Kidney (tissue), 14 donors: ENCODE results near the gene PRDM16. TPM values are rescaled to one million over a fixed set of nuclear protein-coding genes. Genes with fewer than 3 reads are reported as not detected.
"Not testable (repeated sequence)": the region's sequence is repeated elsewhere in the genome, so short reads cannot be mapped to it uniquely, and the experiment has no call there.

Experiments
- DNase-seq, 5 donors: peaks; one replicate each; pipeline ENCODE4 v3.0.0-alpha.2; 2013 to 2020
- FAIRE-seq: peaks from 2 replicates; lab custom pipeline; 2012; peaks lifted over from hg19 to GRCh38; lab: Jason Lieb, UNC
- H3K27ac ChIP-seq, 2 donors: one replicate each; pipeline ENCODE4 v1.7.0; 2013; ENCODE audit warnings: low read depth in 2 of 2, low read length in 2 of 2, inconsistent platforms in 1 of 2
- H3K27me3 ChIP-seq: one replicate; pipeline ENCODE4 v1.7.1; 2013; ENCODE audit warnings: low read length, inconsistent platforms; ENCODE audit not compliant: control insufficient read depth, insufficient read depth
- H3K36me3 ChIP-seq, 3 donors: one replicate each; pipeline versions ENCODE4 v1.7.0 to v1.7.1; 2013; ENCODE audit warnings: low read length in 3 of 3, control low read depth in 1 of 3, inconsistent platforms in 1 of 3; ENCODE audit not compliant: insufficient read depth in 3 of 3, control insufficient read depth in 2 of 3
- H3K4me1 ChIP-seq, 3 donors: one replicate each; pipeline versions ENCODE4 v1.7.0 to v1.7.1; 2013; ENCODE audit warnings: low read length in 3 of 3, inconsistent platforms in 1 of 3, low read depth in 1 of 3; ENCODE audit not compliant: control insufficient read depth in 2 of 3, insufficient read depth in 2 of 3
- H3K4me3 ChIP-seq, 3 donors: one replicate each; pipeline versions ENCODE4 v1.7.0 to v1.8.1; 2013; ENCODE audit warnings: low read length in 3 of 3, control low read depth in 1 of 3, inconsistent platforms in 1 of 3
- H3K9ac ChIP-seq, 3 donors: one replicate each; pipeline versions ENCODE4 v1.7.0 to v1.7.1; 2013; ENCODE audit warnings: low read length in 3 of 3, control low read depth in 1 of 3, inconsistent platforms in 1 of 3
- H3K9me3 ChIP-seq, 3 donors: one replicate each; pipeline versions ENCODE4 v1.7.0 to v1.7.1; 2013; ENCODE audit warnings: low read length in 3 of 3, control low read depth in 1 of 3, inconsistent platforms in 1 of 3; ENCODE audit not compliant: control insufficient read depth in 2 of 3, insufficient read depth in 1 of 3
- intact Hi-C: fragments of 100-400 bp; cut with DNase I; formaldehyde crosslinking; loops from one replicate; pipeline ENCODE4 v1.11.1; 2022
- polyA plus RNA-seq: library from polyadenylated mRNA; stranded (reverse); fragments of 350-450 nt; fragmentation: Illumina TruSeq; extraction: RNeasy Lipid Tissue Mini Kit (QIAGEN cat#74804); gene quantifications from one replicate; pipeline ENCODE4 v1.2.3, GENCODE V29; 2014; ENCODE audit warnings: low read depth, low replicate concordance; ENCODE audit not compliant: insufficient read depth
- total RNA-seq: library from RNA; stranded (reverse); fragmentation: NEBNext Ultra II Directional; extraction: Animal tissue kit (Norgen Biotek cat#: 25700); gene quantifications from one replicate; pipeline ENCODE4 v1.2.1, GENCODE V29; 2021
- TF ChIP-seq, protein P1 (sequence below): IDR thresholded peaks from 3 replicates; pipeline ENCODE4 v1.5.1; 2012; ENCODE audit warnings: mild to moderate bottlenecking, moderate library complexity, borderline replicate concordance; ENCODE audit not compliant: insufficient read depth; ENCODE audit errors: extremely low read depth
- donor health status: control.
- donor health status: control.
- donor health status: control.
- donor health status: control.
- donor health status: control.
- donor health status: DM: yes; HTN: yes; CAD: no.
- donor health status: Normal renal cell carcinoma (clear cell type).

PRDM16 gene
- total and polyA plus RNA-seq, 2 donors from 2014 or later = 3.0 to 21.9 TPM

DNA sequence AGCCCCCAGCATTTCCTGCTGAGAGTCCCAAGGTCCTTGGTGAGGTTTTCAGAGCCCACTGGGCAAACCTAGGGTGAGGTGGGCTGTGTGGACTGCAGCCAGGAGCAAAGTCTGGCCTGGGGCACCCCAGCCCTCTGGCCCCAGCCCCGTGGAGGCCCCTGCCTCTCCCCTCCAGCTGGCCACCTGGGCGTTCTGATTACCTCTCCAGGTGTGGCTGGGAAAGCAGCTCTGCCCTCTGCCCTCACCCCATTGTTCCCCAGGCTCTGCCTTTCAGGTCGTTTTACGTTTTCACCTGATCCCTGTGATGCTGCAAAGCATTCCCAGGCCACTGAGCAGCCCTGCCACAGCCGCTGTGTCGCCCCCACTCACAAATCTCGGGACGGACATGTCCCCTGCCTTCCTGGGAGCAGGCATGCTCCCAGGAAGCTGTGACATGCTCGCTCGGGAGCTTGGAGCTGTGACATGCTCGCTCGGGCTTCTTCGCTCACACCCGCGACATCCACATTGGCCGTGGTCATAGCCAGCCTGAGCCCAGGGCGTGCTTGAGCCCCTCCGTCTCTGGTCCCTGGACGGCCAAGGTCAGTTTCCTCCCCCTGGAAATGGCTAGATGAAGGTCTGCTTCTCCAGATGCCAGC is 216.2 kb downstream of the PRDM16 start:
- intact Hi-C loops = no loop called here
- FAIRE-seq (no peak), DNase-seq (no peak)
- Histone ChIP-seq H3K4me1 (peaks cover 0 to 2% (median 0%) of the 10 kb centered on the region in 3 donors), H3K9me3 (no peaks in the 10 kb centered on the region), H3K9ac (no peak overlapping the region), H3K27ac (no peak overlapping the region), H3K4me3 (no peak overlapping the region), H3K36me3 (no peaks in the 10 kb centered on the region), H3K27me3 (peaks cover 3% of the 10 kb centered on the region)
- TF ChIP-seq, protein P1, sequence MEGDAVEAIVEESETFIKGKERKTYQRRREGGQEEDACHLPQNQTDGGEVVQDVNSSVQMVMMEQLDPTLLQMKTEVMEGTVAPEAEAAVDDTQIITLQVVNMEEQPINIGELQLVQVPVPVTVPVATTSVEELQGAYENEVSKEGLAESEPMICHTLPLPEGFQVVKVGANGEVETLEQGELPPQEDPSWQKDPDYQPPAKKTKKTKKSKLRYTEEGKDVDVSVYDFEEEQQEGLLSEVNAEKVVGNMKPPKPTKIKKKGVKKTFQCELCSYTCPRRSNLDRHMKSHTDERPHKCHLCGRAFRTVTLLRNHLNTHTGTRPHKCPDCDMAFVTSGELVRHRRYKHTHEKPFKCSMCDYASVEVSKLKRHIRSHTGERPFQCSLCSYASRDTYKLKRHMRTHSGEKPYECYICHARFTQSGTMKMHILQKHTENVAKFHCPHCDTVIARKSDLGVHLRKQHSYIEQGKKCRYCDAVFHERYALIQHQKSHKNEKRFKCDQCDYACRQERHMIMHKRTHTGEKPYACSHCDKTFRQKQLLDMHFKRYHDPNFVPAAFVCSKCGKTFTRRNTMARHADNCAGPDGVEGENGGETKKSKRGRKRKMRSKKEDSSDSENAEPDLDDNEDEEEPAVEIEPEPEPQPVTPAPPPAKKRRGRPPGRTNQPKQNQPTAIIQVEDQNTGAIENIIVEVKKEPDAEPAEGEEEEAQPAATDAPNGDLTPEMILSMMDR = no peak

DNA sequence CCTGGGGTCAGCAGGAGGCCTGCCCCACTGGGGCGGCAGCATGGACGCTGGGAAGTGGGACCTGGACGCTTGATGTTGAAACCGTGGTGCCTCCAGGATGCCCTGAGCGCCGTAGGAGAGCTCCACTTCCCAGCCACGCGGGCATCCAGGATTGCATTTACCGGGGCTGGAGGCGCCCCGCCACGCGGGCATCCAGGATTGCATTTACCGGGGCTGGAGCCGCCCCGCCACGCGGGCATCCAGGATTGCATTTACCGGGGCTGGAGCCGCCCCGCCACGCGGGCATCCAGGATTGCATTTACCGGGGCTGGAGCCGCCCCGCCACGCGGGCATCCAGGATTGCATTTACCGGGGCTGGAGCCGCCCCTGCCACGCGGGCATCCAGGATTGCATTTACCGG is 218.1 kb downstream of the PRDM16 start:
- intact Hi-C loops, DNase-seq, H3K4me1 ChIP-seq, H3K9ac ChIP-seq, H3K27me3 ChIP-seq, FAIRE-seq, H3K4me3 ChIP-seq, H3K9me3 ChIP-seq, H3K27ac ChIP-seq, H3K36me3 ChIP-seq: not testable (repeated sequence)

GRCh38 chr1:3287656-3288160 is 218.7 kb downstream of the PRDM16 start:
- Histone ChIP-seq H3K4me1 (no peaks in the 10 kb centered on the region), H3K4me3 (no peak overlapping the region), H3K9ac (no peak overlapping the region), H3K27me3 (peaks cover 3% of the 10 kb centered on the region), H3K36me3 (no peaks in the 10 kb centered on the region), H3K9me3 (no peaks in the 10 kb centered on the region), H3K27ac (no peak overlapping the region)
- FAIRE-seq (no peak), DNase-seq (no peak)
- TF ChIP-seq, protein P1 = no peak
- intact Hi-C loops = no loop called here

GRCh38 chr1:3289502-3289901 is 220.5 kb downstream of the PRDM16 start:
- no peaks in the 10 kb centered on the region for H3K36me3 ChIP-seq
- no peak overlapping the region for H3K4me3 ChIP-seq
- no peaks in the 10 kb centered on the region for H3K27me3 ChIP-seq
- TF ChIP-seq, protein P1 = no peak
- H3K4me1 ChIP-seq = no peaks in the 10 kb centered on the region
- intact Hi-C loops = no loop called here
- no peak for DNase-seq
- no peak overlapping the region for H3K9ac ChIP-seq
- FAIRE-seq = no peak
- H3K9me3 ChIP-seq = no peaks in the 10 kb centered on the region
- H3K27ac ChIP-seq = no peak overlapping the region
